HG02798 (cell line): Measurements from ENCODE around the gene SRGAP1.
"Not testable (repeated sequence)": the region's sequence is repeated elsewhere in the genome, so short reads cannot be mapped to it uniquely, and the experiment has no call there.

Source experiments
- ATAC-seq: cut with Tn5 transposase; IDR thresholded peaks from one replicate; pipeline ENCODE4 v1.9.1; 2021; ENCODE audit warnings: mild to moderate bottlenecking; ENCODE audit not compliant: unreplicated experiment, poor library complexity

SRGAP1 gene

DNA sequence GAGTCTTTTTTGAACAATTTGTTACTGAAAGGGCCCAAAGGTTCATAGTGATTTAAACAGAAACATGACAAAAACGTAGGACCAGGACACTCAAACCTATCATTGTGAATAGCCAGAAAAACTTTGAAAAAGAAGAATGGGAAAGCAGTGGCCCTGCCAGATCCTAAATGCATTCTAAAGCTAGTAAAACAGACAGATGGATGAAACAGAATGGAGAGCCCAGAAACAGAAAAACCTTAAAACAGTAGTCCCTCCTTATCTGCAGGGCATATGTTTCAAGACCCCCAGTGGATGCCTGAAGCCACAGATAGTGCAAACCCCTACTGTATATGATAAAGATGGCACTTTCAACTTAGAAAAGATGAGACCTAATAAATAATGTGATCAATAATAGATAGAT, 283.9 kb downstream of the SRGAP1 start:
- no peak for ATAC-seq

- not testable (repeated sequence) for ATAC-seq
Measured at GRCh38 chr12:64130476-64130875, 286.0 kb downstream of the SRGAP1 start.

- not testable (repeated sequence) for ATAC-seq
Measured at GRCh38 chr12:64131456-64131855, 287.0 kb downstream of the SRGAP1 start.

GRCh38 chr12:64132672-64133071, 288.2 kb downstream of the SRGAP1 start:
- not testable (repeated sequence) for ATAC-seq

GRCh38 chr12:64137117-64137516, 292.6 kb downstream of the SRGAP1 start:
- ATAC-seq: no peak

DNA sequence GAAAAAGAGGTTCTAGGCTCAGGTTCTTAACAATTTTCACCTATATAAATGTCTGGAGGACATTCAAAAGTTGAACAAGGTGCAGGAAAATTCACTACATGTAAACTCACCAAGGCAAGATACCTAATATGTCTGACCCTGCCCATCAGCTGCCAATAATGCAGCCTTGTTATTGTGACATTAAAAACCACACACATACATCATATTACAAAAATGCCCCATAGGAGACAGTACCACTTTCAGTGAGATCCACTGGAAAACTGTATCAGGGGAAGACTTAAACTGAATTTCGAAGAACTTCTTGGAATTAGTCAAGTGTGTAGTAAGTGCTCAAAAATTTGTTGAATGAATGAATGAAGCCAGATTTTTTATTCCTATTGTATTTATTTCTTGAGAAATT, 294.5 kb downstream of the SRGAP1 start:
- ATAC-seq: no peak

- no peak for ATAC-seq
Measured at GRCh38 chr12:64142382-64142781, 297.9 kb downstream of the SRGAP1 start.

- no peak for ATAC-seq
Measured at GRCh38 chr12:64142784-64143183, 298.3 kb downstream of the SRGAP1 start.

GRCh38 chr12:64145226-64145625, 300.7 kb downstream of the SRGAP1 start:
- ATAC-seq: no peak

GRCh38 chr12:64147011-64147631, 302.6 kb downstream of the SRGAP1 start:
- no peak for ATAC-seq

- no peak for ATAC-seq
Measured at GRCh38 chr12:64147875-64148274, 303.4 kb downstream of the SRGAP1 start.

DNA sequence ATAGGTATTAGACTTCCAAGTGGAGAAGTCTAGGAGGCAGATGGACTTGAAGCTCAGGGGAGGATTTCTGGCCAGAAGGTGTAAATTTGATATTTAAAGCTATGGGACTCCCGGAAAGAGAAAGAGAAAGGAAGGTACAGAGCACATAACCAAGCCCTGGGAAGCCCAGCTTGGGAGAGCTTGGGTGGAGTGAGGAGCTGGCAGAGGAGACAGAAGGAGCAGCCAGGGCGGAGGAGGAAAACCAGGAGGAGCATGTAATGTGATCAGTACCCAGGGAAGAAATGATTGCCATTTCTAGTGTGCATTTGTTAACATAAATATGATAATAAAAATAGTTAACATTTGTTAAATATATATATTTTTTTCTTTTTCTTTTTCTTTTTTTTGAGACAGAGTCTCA, 310.2 kb downstream of the SRGAP1 start:
- no peak for ATAC-seq

GRCh38 chr12:64157110-64157509, 312.6 kb downstream of the SRGAP1 start:
- no peak for ATAC-seq

DNA sequence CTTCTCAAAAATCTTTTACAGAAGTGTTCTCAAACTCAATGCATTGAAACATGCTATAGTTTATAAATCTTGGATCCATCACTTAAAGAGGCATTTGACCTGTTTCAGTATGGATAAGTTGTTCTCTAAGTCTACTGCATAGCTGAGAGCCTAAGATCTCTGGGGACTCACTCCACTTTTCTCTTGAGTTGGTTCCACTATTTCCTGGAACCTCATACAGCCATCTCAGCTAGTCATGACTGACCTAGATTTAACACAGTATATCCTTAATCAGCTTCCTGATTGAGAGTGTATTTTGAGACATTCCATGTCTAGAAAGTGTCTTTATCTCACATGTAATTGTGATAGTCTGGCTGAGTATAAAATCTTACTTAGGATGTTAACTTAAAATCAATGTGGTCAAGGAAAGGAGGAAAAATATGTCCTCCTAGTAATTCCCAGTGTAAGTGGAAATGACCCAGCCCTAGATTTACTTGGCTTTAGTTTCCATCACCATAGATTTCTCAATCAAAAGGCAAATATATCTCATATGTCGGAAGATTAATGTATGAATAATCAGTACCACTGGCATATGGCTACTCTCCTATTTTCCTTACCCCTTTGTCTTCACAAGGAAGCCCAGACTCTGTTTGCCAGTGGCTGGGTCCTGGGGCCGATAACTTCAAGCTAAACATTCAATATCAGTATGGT, 315.7 kb downstream of the SRGAP1 start:
- no peak for ATAC-seq

GRCh38 chr12:64160711-64161060, 316.2 kb downstream of the SRGAP1 start:
- no peak for ATAC-seq

- not testable (repeated sequence) for ATAC-seq
Measured at GRCh38 chr12:64166606-64167005, 322.1 kb downstream of the SRGAP1 start.

DNA sequence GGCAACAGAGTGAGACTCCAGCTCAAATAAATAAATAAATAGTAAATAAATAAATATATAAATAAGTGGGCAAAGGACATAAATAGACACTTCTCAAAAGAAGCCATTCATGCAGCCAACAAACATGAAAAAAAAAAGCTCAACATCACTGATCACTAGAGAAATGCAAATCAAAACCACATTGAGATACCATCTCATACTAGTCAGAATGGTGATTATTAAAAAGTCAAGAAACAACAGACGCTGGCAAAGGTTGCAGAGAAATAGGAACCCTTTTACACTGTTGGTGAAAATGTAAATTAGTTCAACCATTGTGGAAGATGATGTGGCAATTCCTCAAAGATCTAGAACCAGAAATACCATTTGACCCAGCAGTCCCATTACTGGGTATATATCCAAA, 322.5 kb downstream of the SRGAP1 start:
- not testable (repeated sequence) for ATAC-seq

DNA sequence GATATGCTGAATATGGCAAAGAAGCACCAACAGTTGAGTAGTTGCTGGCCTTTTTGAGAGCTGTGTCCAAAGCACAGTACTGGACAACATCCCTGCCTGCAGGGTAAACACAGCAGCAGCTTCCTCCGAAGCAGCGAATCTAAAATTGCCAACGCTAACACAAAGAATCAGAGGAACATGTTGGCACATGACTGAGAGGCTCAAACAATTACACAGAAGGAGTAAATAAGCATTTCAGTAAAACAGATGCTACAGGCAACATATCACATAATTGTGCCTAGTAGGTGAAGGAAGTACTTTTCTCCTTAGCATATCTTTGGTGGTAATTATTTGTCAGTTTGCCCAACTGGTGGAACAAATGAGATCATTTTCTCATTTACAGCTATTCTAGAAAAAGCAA, 325.5 kb downstream of the SRGAP1 start:
- ATAC-seq: no peak

GRCh38 chr12:64170730-64171129, 326.2 kb downstream of the SRGAP1 start:
- no peak for ATAC-seq

GRCh38 chr12:64171715-64172114, 327.2 kb downstream of the SRGAP1 start:
- ATAC-seq: no peak

GRCh38 chr12:64172143-64172970, 327.9 kb downstream of the SRGAP1 start:
- ATAC-seq: no peak
